H4 (cell line): Measurements from ENCODE around the gene CEP41. TPM values are rescaled to one million over a fixed set of nuclear protein-coding genes. Genes with fewer than 3 reads are reported as not detected.

Experiments used
- DNase-seq: peaks from one replicate; pipeline ENCODE4 v3.0.0-alpha.2; 2015; ENCODE audit warnings: low spot score
- total RNA-seq: library from RNA; depleted of rRNA; stranded (reverse); fragments of >200 nt; shearing (Covaris generic); gene quantifications from 2 replicates; pipeline ENCODE4 v1.2.3, GENCODE V29; 2014; rRNA removed

Gene CEP41
- total RNA-seq, 1 experiment from 2014 or later, result 36.0 TPM

GRCh38 chr7:130350945-130351790 lies 89.6 kb downstream of the CEP41 start:
- DNase-seq, result no peak

DNA sequence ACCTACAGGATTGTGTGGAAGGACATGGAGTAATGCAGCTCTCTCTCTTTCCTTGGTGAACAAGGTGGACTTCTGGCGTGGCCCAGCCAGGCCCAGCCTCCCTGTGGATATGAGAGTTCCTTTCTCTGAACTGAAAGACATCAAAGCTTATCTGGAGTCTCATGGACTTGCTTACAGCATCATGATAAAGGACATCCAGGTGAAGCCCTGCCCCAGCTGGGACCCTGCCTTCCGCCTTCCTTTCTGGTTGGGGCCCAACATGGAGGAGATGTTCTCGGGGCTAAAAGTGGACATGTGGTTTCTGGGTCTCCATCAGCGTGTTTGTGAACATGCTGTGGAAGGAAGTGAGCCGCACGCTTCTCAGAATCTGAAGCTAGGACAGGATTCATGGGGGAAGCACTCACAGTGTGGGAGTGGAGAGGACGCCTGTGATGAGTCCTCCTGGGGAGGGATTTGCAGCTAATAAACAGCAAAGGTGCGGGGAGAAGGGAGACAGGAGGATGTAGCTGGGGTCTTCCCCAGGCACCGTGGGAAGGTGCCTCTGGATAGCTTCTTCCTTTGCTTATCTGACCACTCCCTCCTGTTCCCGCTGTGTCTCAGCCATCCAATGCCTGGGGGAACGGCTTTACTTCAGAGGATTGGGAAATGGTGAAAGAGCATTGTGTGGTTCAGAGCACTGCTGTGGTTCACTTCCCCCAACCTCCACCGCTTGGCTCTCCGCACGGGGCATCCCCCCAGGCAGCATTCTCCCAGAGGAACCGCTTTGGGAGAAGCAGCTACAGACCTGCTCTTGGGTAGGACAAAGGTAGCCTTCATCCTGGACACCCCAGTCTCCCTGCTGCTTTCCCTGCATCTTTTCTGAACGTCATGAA lies 90.7 kb downstream of the CEP41 start:
- no peak for DNase-seq

DNA sequence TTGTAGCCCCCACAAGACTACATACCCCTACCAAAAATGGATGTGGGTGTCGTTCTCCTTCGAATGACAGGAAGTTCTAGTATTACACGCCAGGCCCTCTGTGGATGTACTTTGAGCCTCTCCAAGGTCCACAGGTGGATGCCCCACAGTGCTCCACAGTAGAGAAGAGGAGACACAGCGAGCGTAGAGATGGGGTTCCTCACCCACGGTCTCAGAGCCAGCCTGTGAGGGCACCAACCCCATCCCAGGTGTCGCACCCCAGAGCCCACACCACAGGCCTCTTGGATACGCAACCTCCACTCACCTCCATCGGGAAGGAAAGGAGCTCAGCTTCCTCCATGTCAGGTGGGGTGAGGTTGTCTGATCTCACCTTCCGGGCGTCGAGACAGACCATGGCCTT lies 93.9 kb downstream of the CEP41 start:
- DNase-seq, result no peak

GRCh38 chr7:130346177-130346905 lies 94.5 kb downstream of the CEP41 start:
- no peak for DNase-seq

- DNase-seq, result no peak
These were observed 95.1 kb downstream of the CEP41 start for GRCh38 chr7:130345725-130346124.

- no peak for DNase-seq
These were observed 95.7 kb downstream of the CEP41 start for GRCh38 chr7:130345136-130345535.

- DNase-seq, result no peak
These were observed 96.4 kb downstream of the CEP41 start, which contains the start of gene CPA5 for GRCh38 chr7:130344271-130344866. Gene CPA5 (plus strand): TSS chr7:130344816. CDS start chr7:130346486, 1,670 bp downstream.

Other genes starting within 250 kb of the CEP41 start
- gene TMEM209, start 235.6 kb downstream of the CEP41 start, total RNA-seq, result 20.2 and 30.9 TPM in 2 replicates
- not detected in 2 replicates for gene SSMEM1, start 233.2 kb downstream of the CEP41 start, total RNA-seq
- gene CPA2, start 174.2 kb downstream of the CEP41 start, total RNA-seq, result not detected in 2 replicates
- 6.8 and 22.7 TPM in 2 replicates for gene CPA4, start 147.9 kb downstream of the CEP41 start, total RNA-seq
- gene CPA5, start 96.2 kb downstream of the CEP41 start, total RNA-seq, result not detected in 2 replicates
- not detected in 2 replicates for gene CPA1, start 60.5 kb downstream of the CEP41 start, total RNA-seq
- gene MEST, start 51.1 kb upstream of the CEP41 start, total RNA-seq, result 0.06 TPM in 1 of 2 replicates, not detected in the other
- 39.2 and 41.3 TPM in 2 replicates for gene COPG2, start 227.7 kb upstream of the CEP41 start, total RNA-seq
- not detected in 2 replicates for gene TSGA13, start 245.5 kb upstream of the CEP41 start, total RNA-seq